ENCODE data around the gene PDE11A. TPM values are rescaled to one million over a fixed set of nuclear protein-coding genes. Genes with fewer than 3 reads are reported as not detected.

Gene PDE11A
- total RNA-seq, 4 donors from 2014 or later, result 0.37 to 1.2 (median 1.1) TPM; not detected in 1

- DNase-seq, result no peak
- H3K36me3 ChIP-seq, result no peaks in the 10 kb centered on the region
- no peak overlapping the region for H3K27ac ChIP-seq
- WGBS, 2 donors (ENCODE audit: low coverage in 1 of 2), result 69 to 70% methylated on average over 8 to 9 of the region's 9 CpGs
- in situ Hi-C loops (cut with MboI; ENCODE audit: low pct_ligation_motif_present in 1 of 4, low pct_unique_long_range_greater_than_20kb in 1 of 4, low sequenced_read_pairs in 3 of 4) (loop anchor here in 1 of 4 donors (25.0 kb wide), 1 partner anchor 222 kb away; no protein-coding TSS in a partner anchor), intact Hi-C loops (cut with DNase I; ENCODE audit: low total_unique reads) (no loop called here)
- no peak overlapping the region for H3K4me3 ChIP-seq
- H3K9me3 ChIP-seq, result no peaks in the 10 kb centered on the region
- no peaks in the 10 kb centered on the region for H3K27me3 ChIP-seq
- TF ChIP-seq EP300 (IDR thresholded peaks at IDR 0.05; ENCODE audit: low read depth) (no peak), CTCF (IDR thresholded peaks at IDR 0.05) (no peak)
- no peaks in the 10 kb centered on the region for H3K4me1 ChIP-seq
Measured at GRCh38 chr2:177708660-177709444, 363.7 kb downstream of the PDE11A start.

- no peak for DNase-seq
- no peak for TF ChIP-seq POLR2AphosphoS5 (IDR thresholded peaks at IDR 0.05)
- TF ChIP-seq EP300 (IDR thresholded peaks at IDR 0.05; ENCODE audit: low read depth), result no peak
- no peak for TF ChIP-seq CTCF (IDR thresholded peaks at IDR 0.05)
- TF ChIP-seq POLR2A (IDR thresholded peaks at IDR 0.05), result no peak
- no peaks in the 10 kb centered on the region for H3K4me1 ChIP-seq
- intact Hi-C loops (cut with DNase I; ENCODE audit: low total_unique reads), result no loop called here
- WGBS, 2 donors (ENCODE audit: low coverage in 1 of 2), result 92 to 93% methylated on average over 2 of the region's 2 CpGs
- no peak overlapping the region for H3K27ac ChIP-seq
- in situ Hi-C loops (cut with MboI; ENCODE audit: low pct_ligation_motif_present in 1 of 4, low pct_unique_long_range_greater_than_20kb in 1 of 4, low sequenced_read_pairs in 3 of 4), result loop anchor here in 1 of 4 donors (25.0 kb wide), 1 partner anchor 221 kb away; no protein-coding TSS in a partner anchor
- no peak overlapping the region for H3K4me3 ChIP-seq
- no peaks in the 10 kb centered on the region for H3K36me3 ChIP-seq
- no peaks in the 10 kb centered on the region for H3K9me3 ChIP-seq
- no peaks in the 10 kb centered on the region for H3K27me3 ChIP-seq
Measured at GRCh38 chr2:177708106-177708505, 364.5 kb downstream of the PDE11A start.

DNA sequence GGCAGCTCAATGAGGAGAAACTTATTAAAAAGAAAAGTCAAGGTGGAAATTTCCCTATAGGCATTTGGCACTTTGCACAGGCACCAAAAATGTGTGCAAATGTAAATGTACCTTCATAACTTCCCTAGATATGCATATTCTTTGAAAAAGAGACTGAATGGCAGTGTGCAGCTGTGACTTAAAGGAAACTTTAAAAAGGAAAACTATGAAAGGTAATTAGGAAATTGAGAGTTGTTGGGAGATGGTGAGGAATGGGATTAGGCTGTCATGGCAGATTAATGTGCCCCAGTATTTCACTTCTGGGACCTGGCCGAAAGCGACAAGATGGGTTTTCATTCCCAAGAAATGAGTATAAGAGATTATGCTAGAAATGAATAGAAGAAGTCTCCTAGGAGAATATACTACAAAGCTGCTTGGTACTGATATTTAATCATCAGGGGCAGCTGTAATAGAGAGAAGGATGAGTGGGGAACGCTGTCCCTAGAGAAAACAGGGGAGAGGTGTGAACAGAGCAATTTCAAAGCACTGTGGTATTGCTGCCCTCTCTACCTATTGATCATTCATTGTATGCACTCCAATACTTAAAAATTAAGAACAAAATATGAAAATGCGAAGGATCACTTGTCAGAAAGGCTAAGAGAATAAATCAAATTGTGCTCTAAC, 366.9 kb downstream of the PDE11A start:
- TF ChIP-seq POLR2AphosphoS5 (IDR thresholded peaks at IDR 0.05), result no peak
- TF ChIP-seq POLR2A (IDR thresholded peaks at IDR 0.05), result no peak
- no peak for TF ChIP-seq EP300 (IDR thresholded peaks at IDR 0.05; ENCODE audit: low read depth)
- TF ChIP-seq CTCF (IDR thresholded peaks at IDR 0.05), result no peak
- H3K9me3 ChIP-seq, result no peaks in the 10 kb centered on the region
- DNase-seq, result no peak
- H3K27me3 ChIP-seq, result no peaks in the 10 kb centered on the region
- intact Hi-C loops (cut with DNase I; ENCODE audit: low total_unique reads) (no loop called here), in situ Hi-C loops (cut with MboI; ENCODE audit: low pct_ligation_motif_present in 1 of 4, low pct_unique_long_range_greater_than_20kb in 1 of 4, low sequenced_read_pairs in 3 of 4) (loop anchor here in 1 of 4 donors (25.0 kb wide), 1 partner anchor 218 kb away; no protein-coding TSS in a partner anchor)
- H3K36me3 ChIP-seq, result no peaks in the 10 kb centered on the region
- no peak overlapping the region for H3K27ac ChIP-seq
- H3K4me3 ChIP-seq, result no peak overlapping the region
- WGBS, 2 donors (ENCODE audit: low coverage in 1 of 2), result 87 to 91% methylated on average over 4 of the region's 4 CpGs
- H3K4me1 ChIP-seq, result no peaks in the 10 kb centered on the region

GRCh38 chr2:177703159-177703558, 369.4 kb downstream of the PDE11A start:
- DNase-seq, result no peak
- Histone ChIP-seq H3K36me3 (no peaks in the 10 kb centered on the region), H3K4me3 (no peak overlapping the region), H3K9me3 (no peaks in the 10 kb centered on the region), H3K27me3 (no peaks in the 10 kb centered on the region), H3K27ac (no peak overlapping the region), H3K4me1 (no peaks in the 10 kb centered on the region)
- in situ Hi-C loops (cut with MboI; ENCODE audit: low pct_ligation_motif_present in 1 of 4, low pct_unique_long_range_greater_than_20kb in 1 of 4, low sequenced_read_pairs in 3 of 4) (loop anchor here in 1 of 4 donors (25.0 kb wide), 1 partner anchor 216 kb away; no protein-coding TSS in a partner anchor), intact Hi-C loops (cut with DNase I; ENCODE audit: low total_unique reads) (no loop called here)
- 82 to 96% methylated on average over 1 of the region's 1 CpG for WGBS, 2 donors (ENCODE audit: low coverage in 1 of 2)
- TF ChIP-seq POLR2A (IDR thresholded peaks at IDR 0.05) (no peak), CTCF (IDR thresholded peaks at IDR 0.05) (no peak), EP300 (IDR thresholded peaks at IDR 0.05; ENCODE audit: low read depth) (no peak), POLR2AphosphoS5 (IDR thresholded peaks at IDR 0.05) (no peak)

Measured in transverse colon (tissue), 4 donors.